Diencephalon (tissue), 1 donor: ENCODE results near the gene TMX4. TPM values are rescaled to one million over a fixed set of nuclear protein-coding genes. Genes with fewer than 3 reads are reported as not detected.

Experiments
- total RNA-seq: library from RNA; depleted of rRNA; stranded (reverse); fragments of >200 nt; gene quantifications from one replicate; pipeline ENCODE4 v1.2.3, GENCODE V29; 2014

The TMX4 gene, protein sequence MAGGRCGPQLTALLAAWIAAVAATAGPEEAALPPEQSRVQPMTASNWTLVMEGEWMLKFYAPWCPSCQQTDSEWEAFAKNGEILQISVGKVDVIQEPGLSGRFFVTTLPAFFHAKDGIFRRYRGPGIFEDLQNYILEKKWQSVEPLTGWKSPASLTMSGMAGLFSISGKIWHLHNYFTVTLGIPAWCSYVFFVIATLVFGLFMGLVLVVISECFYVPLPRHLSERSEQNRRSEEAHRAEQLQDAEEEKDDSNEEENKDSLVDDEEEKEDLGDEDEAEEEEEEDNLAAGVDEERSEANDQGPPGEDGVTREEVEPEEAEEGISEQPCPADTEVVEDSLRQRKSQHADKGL
- 90.9 TPM for total RNA-seq

DNA sequence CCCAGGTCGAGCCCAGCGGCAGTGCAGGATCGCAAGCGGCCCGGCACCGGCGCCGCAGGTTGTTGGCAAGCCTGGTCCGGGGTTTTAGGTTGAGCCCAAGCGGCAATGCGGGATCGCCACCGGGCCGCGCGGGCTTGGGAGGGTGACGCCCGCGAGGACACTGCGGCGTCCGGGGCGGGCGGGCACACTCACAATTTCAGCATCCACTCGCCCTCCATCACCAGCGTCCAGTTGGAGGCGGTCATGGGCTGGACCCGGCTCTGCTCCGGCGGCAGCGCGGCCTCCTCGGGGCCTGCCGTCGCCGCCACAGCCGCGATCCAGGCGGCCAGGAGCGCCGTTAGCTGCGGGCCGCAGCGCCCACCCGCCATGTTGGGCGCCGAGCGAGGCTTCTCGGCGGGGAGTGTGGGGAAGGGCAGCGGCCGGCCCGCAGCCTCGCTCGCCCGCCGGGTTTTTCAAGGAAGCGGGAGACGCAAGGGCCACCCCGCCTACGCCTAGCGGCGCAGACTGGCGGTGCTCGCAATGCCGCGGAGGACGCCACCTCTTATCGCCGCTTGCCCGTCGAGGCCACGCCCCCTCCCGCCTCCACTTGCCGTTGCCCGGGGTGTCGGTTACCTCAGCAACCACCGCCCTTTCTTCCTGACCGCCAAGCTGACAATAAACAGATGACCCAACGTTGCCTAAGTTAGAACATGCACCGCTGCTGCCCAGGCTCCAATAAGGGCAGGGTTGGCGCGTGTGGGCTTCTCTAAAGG lies at the start of gene TMX4:
Gene TMX4 (minus strand): TSS at position 516 of the 752 bp plus-strand sequence. CDS start 148 bp downstream, at position 368.

DNA sequence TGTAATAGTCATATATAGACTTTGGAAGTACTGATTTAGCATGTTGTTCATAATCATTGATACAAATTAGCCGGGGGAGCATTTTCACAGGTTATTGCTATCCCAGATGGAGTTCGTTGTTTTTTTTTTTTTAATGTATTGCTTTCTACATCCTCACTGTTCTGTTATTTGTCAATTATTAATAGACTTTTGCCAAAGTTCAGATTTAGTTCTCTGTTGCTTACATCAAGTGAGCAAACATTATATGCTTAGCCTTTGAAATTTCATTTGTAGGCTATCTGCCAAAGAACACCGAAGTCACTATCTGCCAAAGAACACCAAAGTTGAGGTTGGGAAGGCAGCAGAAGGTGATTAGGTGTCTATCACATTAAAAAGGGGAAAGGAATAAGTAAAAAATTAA lies 79.2 kb downstream of the TMX4 start, which contains the start of gene HAO1:
Gene HAO1 (minus strand): TSS at position 118 of the 400 bp plus-strand sequence. CDS start 36 bp downstream, at position 82.

Other genes with a start within 250 kb of the TMX4 start
- gene HAO1, start 79.3 kb downstream of the TMX4 start, total RNA-seq = not detected
- 85.8 TPM for gene PLCB1, start 112.5 kb upstream of the TMX4 start, total RNA-seq